Activated T-helper 2 cell treated with anti-CD3 and anti-CD28 coated beads, Interferon-gamma antibody, Interleukin-2, Interleukin-4, amounts not matched to agents 10 μg/mL and 5 μg/mL and 100 μg/mL, durations not matched to agents 14 hours and 24 hours and 36 hours (primary cell): ENCODE data around the gene ERCC6L2. TPM values are rescaled to one million over a fixed set of nuclear protein-coding genes. Genes with fewer than 3 reads are reported as not detected.

ENCODE experiments used
- DNase-seq: peaks from one replicate; pipeline ENCODE4 v3.0.0; 2021; ENCODE audit warnings: low spot score
- H3K27ac Mint-ChIP-seq: one replicate; pipeline ENCODE4 v1.8.0; 2021; ENCODE audit warnings: mixed read lengths
- H3K27me3 Mint-ChIP-seq: one replicate; pipeline ENCODE4 v1.8.0; 2021; ENCODE audit warnings: low read depth, mixed read lengths
- H3K36me3 Mint-ChIP-seq: one replicate; pipeline ENCODE4 v1.8.0; 2021; ENCODE audit warnings: low read depth, mixed read lengths
- H3K4me1 Mint-ChIP-seq: one replicate; pipeline ENCODE4 v1.8.0; 2021; ENCODE audit warnings: low read depth, mixed read lengths
- H3K4me3 Mint-ChIP-seq: one replicate; pipeline ENCODE4 v1.8.0; 2021; ENCODE audit warnings: low read depth, mild to moderate bottlenecking, moderate library complexity, mixed read lengths
- H3K9me3 Mint-ChIP-seq: one replicate; pipeline ENCODE4 v1.8.0; 2021; ENCODE audit warnings: mixed read lengths
- intact Hi-C: fragments of 100-400 bp; cut with micrococcal nuclease; formaldehyde crosslinking; loops from one replicate; pipeline ENCODE4 v1.15.1; 2023
- total RNA-seq: library from RNA; stranded (reverse); gene quantifications from 2 replicates; pipeline ENCODE4 v1.2.3, GENCODE V29; 2022

ERCC6L2 gene
- total RNA-seq, 1 donor from 2014 or later: 28.2 TPM

- H3K4me3 Mint-ChIP-seq: no peak overlapping the region
- H3K36me3 Mint-ChIP-seq: peaks cover 34% of the 10 kb centered on the region
- intact Hi-C loops: no loop called here
- H3K27ac Mint-ChIP-seq: no peak overlapping the region
- no peaks in the 10 kb centered on the region for H3K9me3 Mint-ChIP-seq
- H3K4me1 Mint-ChIP-seq: peaks cover 10% of the 10 kb centered on the region
- H3K27me3 Mint-ChIP-seq: no peaks in the 10 kb centered on the region
- no peak for DNase-seq
Measured at GRCh38 chr9:95910023-95910707, 34.7 kb downstream of the ERCC6L2 start.

- Mint-ChIP-seq H3K27ac (no peak overlapping the region), H3K4me3 (no peak overlapping the region), H3K4me1 (peaks cover 9% of the 10 kb centered on the region), H3K36me3 (peaks cover 39% of the 10 kb centered on the region), H3K9me3 (no peaks in the 10 kb centered on the region), H3K27me3 (no peaks in the 10 kb centered on the region)
- DNase-seq: no peak
- intact Hi-C loops: no loop called here
Measured at GRCh38 chr9:95910770-95911340, 35.4 kb downstream of the ERCC6L2 start.

DNA sequence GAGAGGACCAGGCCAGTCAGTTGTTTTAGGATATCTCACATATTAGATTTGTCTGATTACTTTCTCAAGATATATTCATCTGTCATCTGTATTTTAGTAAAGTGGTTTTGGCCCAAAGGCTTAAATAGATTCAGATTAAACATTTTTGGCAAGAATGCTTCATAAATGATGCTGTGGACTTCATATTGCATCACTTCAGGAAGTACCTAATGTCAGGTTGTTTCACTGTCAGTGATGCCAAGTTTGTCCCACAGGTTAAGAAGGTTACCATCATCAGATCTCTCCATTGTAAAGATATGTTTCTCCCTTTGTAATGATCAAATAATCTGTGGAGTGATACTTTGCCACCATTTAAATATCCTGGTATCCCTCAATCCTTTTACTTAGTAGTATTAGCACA is 37.3 kb downstream of the ERCC6L2 start:
- H3K36me3 Mint-ChIP-seq: peaks cover 44% of the 10 kb centered on the region
- no peak for DNase-seq
- H3K27me3 Mint-ChIP-seq: no peaks in the 10 kb centered on the region
- no peak overlapping the region for H3K4me3 Mint-ChIP-seq
- H3K9me3 Mint-ChIP-seq: no peaks in the 10 kb centered on the region
- no peak overlapping the region for H3K27ac Mint-ChIP-seq
- intact Hi-C loops: no loop called here
- peaks cover 6% of the 10 kb centered on the region for H3K4me1 Mint-ChIP-seq

DNA sequence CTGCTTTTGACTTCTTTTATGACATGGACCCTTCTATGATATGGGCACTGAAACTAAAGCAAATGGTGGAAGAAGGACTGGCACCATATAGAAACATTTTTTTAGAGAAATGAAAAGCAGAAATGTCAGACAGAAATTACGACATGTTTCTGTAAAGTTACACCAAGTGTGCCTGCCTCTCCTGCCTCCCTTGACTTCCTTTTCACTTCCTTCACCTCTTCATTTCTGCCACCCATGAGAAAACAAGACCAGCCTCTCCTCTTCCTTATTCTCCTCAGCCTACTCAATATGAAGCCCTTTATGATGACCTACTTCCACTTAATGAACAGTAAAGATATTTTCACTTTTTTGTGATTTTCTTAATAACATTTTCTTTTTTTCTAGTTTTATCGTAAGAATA is 44.5 kb downstream of the ERCC6L2 start:
- H3K9me3 Mint-ChIP-seq: no peaks in the 10 kb centered on the region
- H3K4me1 Mint-ChIP-seq: peaks cover 2% of the 10 kb centered on the region
- H3K4me3 Mint-ChIP-seq: no peak overlapping the region
- DNase-seq: no peak
- H3K36me3 Mint-ChIP-seq: peaks cover 51% of the 10 kb centered on the region
- no peaks in the 10 kb centered on the region for H3K27me3 Mint-ChIP-seq
- intact Hi-C loops: no loop called here
- H3K27ac Mint-ChIP-seq: no peak overlapping the region

GRCh38 chr9:95923794-95924193 is 48.3 kb downstream of the ERCC6L2 start:
- Mint-ChIP-seq H3K9me3 (no peaks in the 10 kb centered on the region), H3K36me3 (peaks cover 52% of the 10 kb centered on the region), H3K27me3 (no peaks in the 10 kb centered on the region), H3K4me1 (peaks cover 8% of the 10 kb centered on the region), H3K27ac (no peak overlapping the region), H3K4me3 (no peak overlapping the region)
- intact Hi-C loops: no loop called here
- no peak for DNase-seq

GRCh38 chr9:95924987-95925386 is 49.5 kb downstream of the ERCC6L2 start:
- peaks cover 6% of the 10 kb centered on the region for H3K4me1 Mint-ChIP-seq
- peaks cover 53% of the 10 kb centered on the region for H3K36me3 Mint-ChIP-seq
- H3K27ac Mint-ChIP-seq: no peak overlapping the region
- no peak overlapping the region for H3K4me3 Mint-ChIP-seq
- H3K27me3 Mint-ChIP-seq: no peaks in the 10 kb centered on the region
- DNase-seq: no peak
- intact Hi-C loops: no loop called here
- no peaks in the 10 kb centered on the region for H3K9me3 Mint-ChIP-seq

DNA sequence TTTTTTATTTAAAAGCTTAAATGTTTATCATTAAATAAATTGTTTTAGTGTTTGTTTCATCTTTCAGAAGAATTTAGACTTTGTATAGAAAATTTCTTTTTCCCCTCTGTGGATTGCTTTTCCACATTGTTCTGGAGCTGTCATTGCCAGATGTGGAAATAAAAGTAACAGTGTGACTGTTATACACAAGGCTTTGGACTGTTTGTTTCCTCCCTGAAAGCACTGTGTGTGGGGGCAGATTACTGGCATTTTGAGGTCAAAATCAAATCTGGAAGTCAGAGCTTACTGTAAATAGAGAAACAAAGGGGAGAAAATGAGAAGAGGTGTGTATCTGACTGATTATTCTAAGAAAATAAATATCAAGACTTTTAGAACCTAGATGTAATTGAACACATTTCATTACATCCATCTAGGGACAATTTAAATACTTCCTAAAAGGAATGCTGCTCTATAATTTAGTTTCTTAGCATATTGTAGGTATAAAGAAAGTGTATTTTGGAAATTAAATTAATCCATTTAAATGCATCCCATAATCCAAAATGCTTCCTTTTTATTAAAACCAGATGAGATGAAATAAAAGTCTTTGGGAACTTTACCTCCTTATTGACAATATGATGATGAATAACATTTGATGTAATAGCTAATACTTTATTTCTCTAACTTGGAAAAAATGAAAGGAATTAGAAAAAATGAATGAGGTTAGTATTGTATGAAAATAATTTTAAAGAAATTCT is 51.9 kb downstream of the ERCC6L2 start:
- no peak overlapping the region for H3K27ac Mint-ChIP-seq
- H3K36me3 Mint-ChIP-seq: peaks cover 75% of the 10 kb centered on the region
- H3K9me3 Mint-ChIP-seq: peaks cover 4% of the 10 kb centered on the region
- H3K27me3 Mint-ChIP-seq: no peaks in the 10 kb centered on the region
- intact Hi-C loops: no loop called here
- DNase-seq: no peak
- H3K4me3 Mint-ChIP-seq: no peak overlapping the region
- H3K4me1 Mint-ChIP-seq: peaks cover 6% of the 10 kb centered on the region

GRCh38 chr9:95930277-95930676 is 54.8 kb downstream of the ERCC6L2 start:
- H3K36me3 Mint-ChIP-seq: peaks cover 82% of the 10 kb centered on the region
- no peak overlapping the region for H3K27ac Mint-ChIP-seq
- peaks cover 4% of the 10 kb centered on the region for H3K9me3 Mint-ChIP-seq
- H3K4me3 Mint-ChIP-seq: no peak overlapping the region
- no peaks in the 10 kb centered on the region for H3K27me3 Mint-ChIP-seq
- intact Hi-C loops: loop anchor here (5.0 kb wide), 1 partner anchor 43 kb away; no protein-coding TSS in a partner anchor
- DNase-seq: no peak
- peaks cover 7% of the 10 kb centered on the region for H3K4me1 Mint-ChIP-seq

GRCh38 chr9:95935861-95936578 is 60.5 kb downstream of the ERCC6L2 start:
- Mint-ChIP-seq H3K4me1 (peaks cover 2% of the 10 kb centered on the region), H3K36me3 (peaks cover 89% of the 10 kb centered on the region), H3K9me3 (peaks cover 25% of the 10 kb centered on the region), H3K4me3 (no peak overlapping the region), H3K27ac (no peak overlapping the region), H3K27me3 (no peaks in the 10 kb centered on the region)
- no peak for DNase-seq
- intact Hi-C loops: no loop called here

GRCh38 chr9:95936579-95937075 is 61.1 kb downstream of the ERCC6L2 start:
- H3K27me3 Mint-ChIP-seq: no peaks in the 10 kb centered on the region
- no peak overlapping the region for H3K27ac Mint-ChIP-seq
- H3K4me1 Mint-ChIP-seq: peaks cover 2% of the 10 kb centered on the region
- no peak for DNase-seq
- no peak overlapping the region for H3K4me3 Mint-ChIP-seq
- H3K9me3 Mint-ChIP-seq: peaks cover 25% of the 10 kb centered on the region
- H3K36me3 Mint-ChIP-seq: peaks cover 88% of the 10 kb centered on the region
- intact Hi-C loops: no loop called here

GRCh38 chr9:95937131-95937530 is 61.6 kb downstream of the ERCC6L2 start:
- no peak for DNase-seq
- H3K9me3 Mint-ChIP-seq: peaks cover 27% of the 10 kb centered on the region
- peaks cover 2% of the 10 kb centered on the region for H3K4me1 Mint-ChIP-seq
- intact Hi-C loops: no loop called here
- H3K27ac Mint-ChIP-seq: no peak overlapping the region
- no peaks in the 10 kb centered on the region for H3K27me3 Mint-ChIP-seq
- H3K36me3 Mint-ChIP-seq: peaks cover 88% of the 10 kb centered on the region
- no peak overlapping the region for H3K4me3 Mint-ChIP-seq

DNA sequence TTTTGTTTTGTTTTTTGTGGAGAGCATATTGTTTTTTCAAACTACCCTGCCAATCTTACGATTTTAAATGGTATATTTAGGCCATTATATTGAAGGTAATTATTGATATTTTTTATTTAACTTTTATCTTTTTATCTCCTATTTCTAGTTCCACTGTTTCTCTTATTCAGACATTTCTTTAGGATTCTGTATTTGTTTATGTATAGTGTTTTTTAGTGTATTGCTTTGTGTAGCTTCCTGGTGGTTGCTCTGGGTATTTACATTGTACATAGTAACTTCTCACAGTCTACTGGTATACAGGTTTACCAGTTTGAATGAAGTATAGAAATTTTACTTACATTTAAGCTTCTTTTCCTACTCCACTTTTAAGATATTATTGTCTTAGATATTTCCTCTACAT is 63.2 kb downstream of the ERCC6L2 start:
- H3K36me3 Mint-ChIP-seq: peaks cover 88% of the 10 kb centered on the region
- peaks cover 2% of the 10 kb centered on the region for H3K4me1 Mint-ChIP-seq
- intact Hi-C loops: no loop called here
- no peaks in the 10 kb centered on the region for H3K27me3 Mint-ChIP-seq
- H3K4me3 Mint-ChIP-seq: no peak overlapping the region
- H3K27ac Mint-ChIP-seq: no peak overlapping the region
- H3K9me3 Mint-ChIP-seq: peaks cover 34% of the 10 kb centered on the region
- no peak for DNase-seq
